SIG-M5 treated with dmso at 0.1 percent for 504 hours (cell line): Measurements from ENCODE around the gene TMEM253.

Source experiments
- DNase-seq: peaks from one replicate; lab custom pipeline; 2025; ENCODE audit not compliant: unreplicated experiment; lab: John Stamatoyannopoulos, UW

Gene TMEM253

GRCh38 chr14:21100931-21101330, at the start of gene TMEM253:
Gene TMEM253, plus strand, starts transcription at chr14:21101066. Its CDS starts 278 bp downstream, at chr14:21101344.
- DNase-seq, result no peak

GRCh38 chr14:21053184-21054122, 47.4 kb upstream of the TMEM253 start:
- DNase-seq, result no peak

- DNase-seq, result no peak
These were observed 46.6 kb upstream of the TMEM253 start for GRCh38 chr14:21054123-21054767.

- DNase-seq, result no peak
These were observed 46.1 kb upstream of the TMEM253 start for GRCh38 chr14:21054768-21055145.

- no peak for DNase-seq
These were observed 45.3 kb upstream of the TMEM253 start for GRCh38 chr14:21055432-21056117.

GRCh38 chr14:21056520-21057163, 44.2 kb upstream of the TMEM253 start:
- no peak for DNase-seq

DNA sequence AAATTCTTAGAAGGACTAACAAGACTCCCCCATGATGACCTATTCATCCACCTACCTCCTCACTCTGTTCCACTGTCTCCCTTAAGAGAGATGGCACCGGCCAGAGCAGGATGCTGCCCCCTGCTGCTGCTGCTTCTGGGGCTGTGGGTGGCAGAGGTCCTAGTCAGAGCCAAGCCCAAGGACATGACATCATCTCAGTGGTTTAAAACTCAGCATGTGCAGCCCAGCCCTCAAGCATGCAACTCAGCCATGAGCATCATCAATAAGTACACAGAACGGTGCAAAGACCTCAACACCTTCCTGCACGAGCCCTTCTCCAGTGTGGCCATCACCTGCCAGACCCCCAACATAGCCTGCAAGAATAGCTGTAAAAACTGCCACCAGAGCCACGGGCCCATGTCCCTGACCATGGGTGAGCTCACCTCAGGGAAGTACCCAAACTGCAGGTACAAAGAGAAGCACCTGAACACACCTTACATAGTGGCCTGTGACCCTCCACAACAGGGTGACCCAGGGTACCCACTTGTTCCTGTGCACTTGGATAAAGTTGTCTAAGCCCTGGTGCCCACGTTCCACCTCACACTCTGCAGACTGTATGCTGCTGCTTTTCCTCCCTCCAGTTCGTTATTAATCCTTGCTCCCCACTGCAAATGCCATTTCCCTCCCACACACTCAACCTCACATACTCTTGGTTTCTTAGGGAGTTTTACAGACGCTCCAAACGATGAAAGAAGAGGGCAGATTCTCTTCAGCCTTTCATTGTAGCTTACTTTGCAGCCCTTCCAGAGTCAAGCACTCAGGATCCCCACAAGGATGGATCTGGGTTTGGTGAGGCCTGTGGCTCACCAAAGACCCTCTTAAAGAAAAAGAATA, 42.8 kb upstream of the TMEM253 start, which contains the start of gene RNASE8:
TSS of gene RNASE8 (plus strand) at position 20 of the 873 bp plus-strand sequence. CDS start at position 91, 71 bp downstream.
- DNase-seq, result no peak

GRCh38 chr14:21058903-21059302, 42.0 kb upstream of the TMEM253 start:
- DNase-seq, result no peak

DNA sequence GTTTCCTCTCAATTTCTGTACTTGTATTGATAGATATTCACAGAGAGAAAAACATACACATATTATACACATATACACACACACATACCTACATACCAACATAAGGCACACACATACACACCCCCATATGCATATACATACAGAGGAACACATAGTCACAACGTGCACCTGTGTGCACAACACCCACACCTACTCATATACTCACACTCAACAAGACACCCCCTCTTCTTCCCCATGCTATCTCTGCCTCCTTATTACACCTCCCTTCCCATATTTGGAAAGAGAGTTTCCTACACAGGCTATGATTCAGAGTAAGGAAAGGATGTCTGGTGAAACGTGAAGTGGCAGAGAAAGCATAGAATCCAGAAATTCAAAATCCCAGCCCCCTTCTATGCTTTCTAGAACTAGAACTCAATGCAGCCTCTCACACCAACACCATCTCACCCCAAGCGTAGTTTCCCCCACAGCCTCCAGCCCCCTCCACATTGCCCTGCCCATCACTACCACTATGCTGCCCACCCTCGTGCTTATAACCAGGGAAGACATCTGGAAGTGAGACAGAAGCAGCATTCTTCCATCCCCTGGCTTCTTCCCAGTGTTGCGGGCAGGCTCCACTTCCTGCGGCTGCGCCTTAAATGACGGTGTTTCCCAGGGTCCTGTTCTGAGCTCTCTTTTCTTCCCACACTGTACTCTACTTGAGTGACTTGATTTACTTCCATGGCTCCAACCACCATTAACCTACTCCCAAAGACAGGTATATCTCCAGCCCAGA, 40.8 kb upstream of the TMEM253 start:
- DNase-seq, result no peak

DNA sequence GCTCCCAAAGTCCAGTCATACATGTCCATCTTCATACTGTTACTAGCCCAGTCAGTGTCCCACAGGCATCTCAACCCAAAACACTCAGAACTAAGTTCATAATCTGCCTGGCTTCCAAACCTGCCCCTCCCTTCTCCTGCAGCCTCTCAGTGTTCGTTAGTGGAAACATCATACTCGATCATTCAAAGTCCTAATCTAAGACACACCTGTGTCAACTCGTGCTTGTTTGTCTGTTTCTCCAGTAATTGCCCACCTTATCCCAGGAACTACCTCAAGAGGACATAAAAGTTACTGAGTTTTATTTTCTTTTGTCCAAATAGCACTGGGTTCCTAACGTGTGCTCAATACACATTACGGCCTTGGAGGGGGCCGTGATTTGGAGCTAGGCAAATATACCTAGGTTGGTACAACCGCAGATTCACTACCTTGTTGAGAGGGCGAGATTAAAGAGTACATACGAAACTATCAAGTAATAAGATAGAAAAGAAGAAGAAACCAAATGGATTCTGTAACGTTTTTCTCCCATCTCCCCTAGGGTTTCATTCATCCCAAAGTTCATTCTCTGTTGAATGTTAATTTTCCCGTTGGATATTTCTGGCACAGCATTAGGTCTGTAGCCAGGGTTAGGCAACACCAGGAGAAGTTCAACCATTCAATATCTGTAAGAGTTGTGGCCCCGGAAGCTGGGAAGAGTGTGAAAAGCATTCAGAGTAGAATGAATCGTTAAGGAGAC, 40.1 kb upstream of the TMEM253 start:
- DNase-seq, result no peak

- DNase-seq, result no peak
These were observed 39.6 kb upstream of the TMEM253 start for GRCh38 chr14:21061347-21061668.

DNA sequence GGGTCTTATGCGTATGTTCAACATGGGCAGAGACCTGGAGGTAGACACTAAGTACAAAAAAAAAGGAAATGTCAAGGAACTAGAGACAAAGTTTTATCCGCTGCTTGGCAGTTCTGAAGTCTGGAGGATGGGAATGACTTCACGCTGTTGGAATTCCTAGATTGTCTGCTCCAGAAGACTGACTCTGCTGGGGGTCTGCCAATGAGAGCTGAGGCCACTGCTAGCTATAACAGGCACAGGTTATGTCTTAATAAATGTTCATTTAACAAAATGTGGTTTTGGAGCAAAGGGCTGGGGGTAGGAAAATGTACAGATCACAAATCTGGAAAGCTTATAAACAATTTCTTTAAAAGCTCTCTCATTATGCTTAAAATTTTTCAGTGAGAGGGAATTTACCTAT, 37.4 kb upstream of the TMEM253 start:
- DNase-seq, result no peak

DNA sequence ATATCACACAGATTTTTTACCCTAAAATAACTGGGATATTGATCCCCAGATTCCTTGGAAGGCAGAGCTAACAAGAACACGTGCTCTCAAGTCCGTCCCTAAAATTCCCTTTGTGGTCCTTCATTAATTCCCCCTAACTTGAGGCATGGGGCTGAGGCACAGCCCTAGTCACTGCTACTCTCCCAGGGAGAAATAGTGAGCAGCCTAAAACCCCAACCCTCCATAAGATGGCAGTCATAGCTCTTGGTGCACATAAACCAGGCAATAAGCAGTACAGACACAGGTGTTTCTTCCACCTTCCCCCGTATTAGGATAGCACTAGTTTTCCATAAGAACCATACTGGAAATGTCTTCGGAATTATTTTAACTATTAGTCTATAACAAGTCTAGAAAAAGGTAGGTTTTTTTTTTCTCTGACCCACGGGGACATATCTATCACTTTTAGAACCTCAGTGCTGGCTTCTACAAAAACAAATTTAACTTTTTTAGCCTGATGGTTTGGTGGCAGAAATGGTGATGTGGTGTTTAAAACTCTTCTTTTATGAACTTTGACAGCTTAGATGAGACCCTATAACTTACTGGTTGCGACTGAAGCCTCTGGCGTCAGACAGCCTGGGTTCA, 33.9 kb upstream of the TMEM253 start:
- DNase-seq, result peak; percentile 50

- peak; percentile 56 for DNase-seq
These were observed 32.1 kb upstream of the TMEM253 start for GRCh38 chr14:21068521-21069387.

DNA sequence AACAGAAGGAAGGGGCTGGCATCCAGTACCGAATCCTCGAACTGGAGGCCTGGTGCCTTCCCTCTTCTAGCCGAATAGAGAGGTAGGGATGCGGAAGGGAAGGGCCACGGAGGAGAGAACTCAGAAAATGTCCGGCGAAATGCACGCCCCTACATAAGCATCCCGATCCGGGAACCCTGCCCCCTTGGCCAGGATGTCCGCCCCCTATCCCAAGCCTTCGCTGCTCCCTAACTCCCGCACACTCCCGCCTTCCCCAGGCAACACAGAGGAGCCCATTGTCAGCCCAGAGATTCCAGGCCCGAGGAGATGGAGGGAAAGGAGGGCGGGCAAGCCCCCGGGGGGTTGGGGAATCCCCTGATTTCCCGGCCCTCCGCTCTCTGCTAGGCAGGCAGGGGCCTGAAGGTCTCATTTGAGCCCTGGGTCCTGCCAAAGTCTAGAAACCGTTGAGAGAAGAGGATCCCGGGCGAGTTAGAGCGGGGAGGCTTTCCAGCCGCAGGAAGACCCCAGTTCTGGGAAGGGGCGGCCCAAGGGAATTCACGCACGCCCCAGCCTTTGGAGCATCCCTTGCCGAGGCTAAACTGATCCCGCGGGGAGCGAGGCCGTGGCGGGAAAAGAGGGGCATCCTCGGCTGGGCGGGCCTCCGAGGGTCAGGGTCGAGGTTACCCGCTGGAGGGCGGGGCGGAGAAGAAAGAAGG, 31.3 kb upstream of the TMEM253 start:
- no peak for DNase-seq

DNA sequence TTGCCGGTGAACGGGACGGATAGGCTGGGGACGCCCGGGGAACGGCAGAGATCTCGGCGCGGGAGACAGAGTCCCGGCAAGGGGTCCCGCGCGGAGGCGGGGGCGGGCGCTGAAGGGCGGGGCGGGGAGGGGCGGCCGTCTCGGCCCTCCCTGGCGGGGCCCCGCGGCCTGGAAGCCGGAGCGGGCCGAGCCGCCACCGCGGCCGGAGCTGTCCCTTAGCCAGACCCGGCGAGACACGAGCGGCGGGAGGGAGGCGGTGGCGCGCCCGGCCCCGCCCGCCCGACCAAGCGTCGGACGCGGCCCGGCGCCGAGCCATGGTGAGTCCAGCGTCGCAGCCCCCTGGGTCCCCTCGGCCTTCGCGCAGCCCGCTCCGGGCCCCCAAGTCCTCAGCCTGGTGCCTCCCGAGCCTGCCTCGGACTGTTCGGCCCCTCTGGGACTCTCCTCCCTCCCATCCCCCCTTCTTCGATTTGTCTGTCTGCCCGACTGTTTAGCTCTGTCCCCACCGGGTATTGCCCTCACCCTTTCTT, 30.7 kb upstream of the TMEM253 start, which contains the start of gene ARHGEF40:
TSS of gene ARHGEF40 (plus strand) at position 222 of the 527 bp plus-strand sequence. CDS start at position 315, 93 bp downstream.
- DNase-seq, result no peak
